ENCODE data around the gene C10orf53. TPM values are rescaled to one million over a fixed set of nuclear protein-coding genes. Genes with fewer than 3 reads are reported as not detected.

C10orf53 gene
- total RNA-seq, 1 experiment from 2014 or later, result not detected

- ChIA-PET POLR2A (no interaction called here), CTCF (interaction anchor here (0.6 kb wide), 1 partner anchor 30 kb away, joined by 3 read pairs; no protein-coding TSS in a partner anchor)
- BruUV-seq (replicated peaks), result no TSS peak
These were observed 67.3 kb downstream of the C10orf53 start for GRCh38 chr10:49746626-49747302.

More at GRCh38 chr10:49746626-49747302, 67.3 kb downstream of the C10orf53 start:
- DNase-seq (ENCODE audit: unreplicated experiment), result no peak
- Mint-ChIP-seq H3K27me3 (ENCODE audit: insufficient read depth, unreplicated experiment) (no peaks in the 10 kb centered on the region), H3K27ac (ENCODE audit: low read depth, unreplicated experiment) (no peak overlapping the region), H3K9me3 (ENCODE audit: unreplicated experiment) (peaks cover 5% of the 10 kb centered on the region), H3K4me3 (ENCODE audit: unreplicated experiment) (no peak overlapping the region), H3K36me3 (ENCODE audit: insufficient read depth, unreplicated experiment) (no peaks in the 10 kb centered on the region), H3K4me1 (ENCODE audit: insufficient read depth, unreplicated experiment) (no peaks in the 10 kb centered on the region)
- intact Hi-C loops (cut with micrococcal nuclease), result no loop called here
- no peak for TF ChIP-seq CTCF (IDR thresholded peaks at IDR 0.05; ENCODE audit: unreplicated experiment)

Other genes starting within 250 kb of the C10orf53 start
- 54.0 and 64.4 TPM in 2 replicates for gene ERCC6, start 140.5 kb upstream of the C10orf53 start, total RNA-seq (2022)
- not detected in 2 replicates for gene SLC18A3, start 69.3 kb upstream of the C10orf53 start, total RNA-seq (2022)
- not detected in 2 replicates for gene CHAT, start 65.6 kb upstream of the C10orf53 start, total RNA-seq (2022)
- 0.22 and 0.28 TPM in 2 replicates for gene OGDHL, start 82.7 kb downstream of the C10orf53 start, total RNA-seq (2022)

Data from MCF 10A (cell line).